ENCODE results near the gene C19orf44.

Gene C19orf44

GRCh38 chr19:16514383-16515019 lies 18.3 kb downstream of the C19orf44 start:
- no peak for DNase-seq
- intact Hi-C loops (cut with DNase I) = no loop called here

- intact Hi-C loops (cut with DNase I) = no loop called here
- no peak for DNase-seq
Observed at GRCh38 chr19:16516381-16516780, 20.2 kb downstream of the C19orf44 start.

- no peak for DNase-seq
- intact Hi-C loops (cut with DNase I) = no loop called here
Observed at GRCh38 chr19:16516923-16517610, 20.9 kb downstream of the C19orf44 start.

GRCh38 chr19:16518061-16518460 lies 21.9 kb downstream of the C19orf44 start:
- intact Hi-C loops (cut with DNase I) = no loop called here

GRCh38 chr19:16518483-16519229 lies 22.5 kb downstream of the C19orf44 start:
- no peak for DNase-seq
- intact Hi-C loops (cut with DNase I) = no loop called here

More at GRCh38 chr19:16518061-16518460, 21.9 kb downstream of the C19orf44 start:
- no peak for DNase-seq

- intact Hi-C loops (cut with DNase I) = no loop called here
- no peak for DNase-seq
Observed at GRCh38 chr19:16519230-16519687, 23.1 kb downstream of the C19orf44 start.

GRCh38 chr19:16520074-16520973 lies 24.1 kb downstream of the C19orf44 start:
- no peak for DNase-seq
- intact Hi-C loops (cut with DNase I) = no loop called here

GRCh38 chr19:16520986-16521624 lies 24.9 kb downstream of the C19orf44 start:
- intact Hi-C loops (cut with DNase I) = no loop called here
- DNase-seq = no peak

- intact Hi-C loops (cut with DNase I) = no loop called here
- DNase-seq = no peak
Observed at GRCh38 chr19:16521715-16522289, 25.6 kb downstream of the C19orf44 start.

GRCh38 chr19:16522559-16523377 lies 26.6 kb downstream of the C19orf44 start:
- no peak for DNase-seq
- intact Hi-C loops (cut with DNase I) = no loop called here

GRCh38 chr19:16524991-16525734 lies 29.0 kb downstream of the C19orf44 start:
- intact Hi-C loops (cut with DNase I) = no loop called here
- DNase-seq = no peak

- no peak for DNase-seq
- intact Hi-C loops (cut with DNase I) = no loop called here
Observed at GRCh38 chr19:16525751-16526481, 29.7 kb downstream of the C19orf44 start.

- no peak for DNase-seq
- intact Hi-C loops (cut with DNase I) = no loop called here
Observed at GRCh38 chr19:16527334-16527935, 31.2 kb downstream of the C19orf44 start.

GRCh38 chr19:16527971-16528521 lies 31.9 kb downstream of the C19orf44 start:
- DNase-seq = no peak
- intact Hi-C loops (cut with DNase I) = no loop called here

- DNase-seq = no peak
Observed at GRCh38 chr19:16529466-16530144, 33.4 kb downstream of the C19orf44 start.

More at GRCh38 chr19:16529466-16530144, 33.4 kb downstream of the C19orf44 start:
- intact Hi-C loops (cut with DNase I) = no loop called here

All from posterior cingulate gyrus (tissue), 11 donors.